IPS DF 6.9 (cell line): ENCODE results near the gene TOM1.

Source experiments
- DNase-seq: peaks from one replicate; pipeline ENCODE4 v3.0.0-alpha.2; 2013; ENCODE audit warnings: low read depth, low spot score
- H3K27ac ChIP-seq: one replicate; pipeline ENCODE4 v1.5.1; 2013; ENCODE audit warnings: low read length, control low read depth
- H3K27me3 ChIP-seq: 2 replicates; pipeline ENCODE4 v1.6.1; 2013; ENCODE audit warnings: mild to moderate bottlenecking, low read length; ENCODE audit not compliant: control insufficient read depth, insufficient read depth
- H3K36me3 ChIP-seq: 2 replicates; pipeline ENCODE4 v1.6.1; 2013; ENCODE audit warnings: low read length; ENCODE audit not compliant: control insufficient read depth, insufficient read depth
- H3K4me1 ChIP-seq: 2 replicates; pipeline ENCODE4 v1.6.1; 2013; ENCODE audit warnings: low read length; ENCODE audit not compliant: control insufficient read depth, insufficient read depth
- H3K4me3 ChIP-seq: 2 replicates; pipeline ENCODE4 v1.5.1; 2013; ENCODE audit warnings: mild to moderate bottlenecking, low read length
- H3K9me3 ChIP-seq: 2 replicates; pipeline ENCODE4 v1.6.1; 2013; ENCODE audit warnings: low read length, inconsistent platforms; ENCODE audit not compliant: control insufficient read depth, insufficient read depth
- WGBS: extraction: QIAGEN DNeasy Blood & Tissue Kit; methylation state at CpG from one replicate; pipeline ENCODE4 v1.1.7; 2013; ENCODE audit warnings: mixed read lengths, missing lambda C conversion rate; ENCODE audit not compliant: insufficient read length, insufficient coverage; 5-methylcytosine and 5-hydroxymethylcytosine counted together

TOM1 gene

DNA sequence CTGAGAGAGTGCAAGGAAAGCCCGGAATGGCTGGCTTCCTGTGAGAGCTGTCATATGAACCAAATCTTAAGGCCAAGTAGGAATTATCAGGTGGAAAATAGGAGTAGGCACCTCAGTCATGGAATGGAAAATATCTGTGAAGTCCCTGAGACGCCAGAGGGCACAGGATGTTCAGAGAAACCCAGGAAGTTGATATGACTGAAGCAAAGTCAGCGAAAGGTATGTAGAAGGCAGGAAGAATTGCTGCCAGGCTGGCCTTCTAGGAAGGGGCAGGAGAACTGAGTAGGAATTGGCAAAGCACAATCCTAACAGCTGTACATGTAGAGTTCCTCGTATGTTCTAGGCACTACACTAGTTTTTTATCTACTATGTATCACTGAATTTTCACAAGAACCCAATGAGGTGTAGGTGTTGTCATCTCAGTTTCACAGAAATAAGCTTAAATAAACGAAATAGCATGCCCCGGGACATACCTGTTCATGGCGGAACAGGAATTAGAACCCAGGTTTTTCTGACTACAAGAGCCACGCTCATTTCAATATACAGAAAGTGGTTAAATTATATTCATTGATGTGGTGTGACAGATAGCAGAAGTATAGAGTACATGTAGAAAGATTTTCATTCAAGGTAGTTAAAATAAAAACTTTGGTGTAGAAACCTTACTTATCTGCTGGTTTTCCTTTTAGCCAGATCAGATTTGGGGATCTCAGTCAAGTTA, 25.4 kb upstream of the TOM1 start:
- WGBS, result no CpG with 5 or more reads among the region's 8 CpGs
- Histone ChIP-seq H3K27ac (no peak overlapping the region), H3K4me3 (no peak overlapping the region), H3K36me3 (peaks cover 13% of the 10 kb centered on the region; the same call in 1 of the 2 replicates), H3K27me3 (no peaks in the 10 kb centered on the region), H3K9me3 (no peaks in the 10 kb centered on the region), H3K4me1 (no peaks in the 10 kb centered on the region)
- DNase-seq, result no peak

DNA sequence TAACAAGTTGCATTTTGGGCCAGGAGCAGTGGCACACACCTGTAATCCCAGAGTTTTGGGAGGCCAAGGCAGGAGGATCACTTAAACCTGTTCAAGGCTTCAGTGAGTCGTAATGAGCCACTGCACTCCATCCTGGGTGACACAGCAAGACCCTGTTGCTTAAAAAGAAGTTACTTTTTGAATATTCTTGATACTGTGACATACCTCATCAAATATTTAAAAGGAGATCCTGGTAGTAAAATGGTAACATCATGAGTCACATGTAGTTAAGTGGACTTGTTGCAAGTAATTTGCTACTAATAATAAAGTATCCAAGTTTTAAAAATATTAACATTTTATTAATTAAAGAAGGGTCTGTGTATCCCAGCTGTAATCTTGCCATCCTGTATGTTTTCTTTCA, 24.1 kb upstream of the TOM1 start:
- H3K4me1 ChIP-seq, result no peaks in the 10 kb centered on the region
- no peak for DNase-seq
- no peak overlapping the region for H3K4me3 ChIP-seq
- peaks cover 10% of the 10 kb centered on the region; the same call in 1 of the 2 replicates for H3K36me3 ChIP-seq
- no CpG with 5 or more reads among the region's 1 CpG for WGBS
- H3K27me3 ChIP-seq, result no peaks in the 10 kb centered on the region
- H3K27ac ChIP-seq, result no peak overlapping the region
- no peaks in the 10 kb centered on the region for H3K9me3 ChIP-seq

DNA sequence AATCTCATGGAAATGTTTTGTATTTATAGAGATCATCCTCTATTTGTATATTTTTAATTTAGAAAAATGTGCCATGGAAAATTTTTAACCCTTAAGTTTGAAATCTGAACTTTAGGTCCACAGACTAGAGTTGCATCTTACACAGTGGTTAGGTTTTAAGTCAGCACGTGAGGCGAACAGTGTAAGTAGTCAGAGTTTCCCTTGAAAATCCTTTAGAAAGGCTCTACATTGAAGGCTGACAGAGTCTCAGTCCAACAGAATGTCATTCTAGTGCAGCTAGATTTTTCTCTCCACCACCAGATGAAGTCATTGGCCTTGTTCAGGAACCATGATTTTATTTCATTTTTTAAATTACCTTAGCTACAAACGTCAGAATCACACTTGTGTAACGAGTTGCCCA, 23.7 kb upstream of the TOM1 start:
- Histone ChIP-seq H3K36me3 (peaks cover 10% of the 10 kb centered on the region; the same call in 1 of the 2 replicates), H3K4me3 (no peak overlapping the region), H3K4me1 (no peaks in the 10 kb centered on the region), H3K27me3 (no peaks in the 10 kb centered on the region), H3K27ac (no peak overlapping the region), H3K9me3 (no peaks in the 10 kb centered on the region)
- no CpG with 5 or more reads among the region's 4 CpGs for WGBS
- no peak for DNase-seq

DNA sequence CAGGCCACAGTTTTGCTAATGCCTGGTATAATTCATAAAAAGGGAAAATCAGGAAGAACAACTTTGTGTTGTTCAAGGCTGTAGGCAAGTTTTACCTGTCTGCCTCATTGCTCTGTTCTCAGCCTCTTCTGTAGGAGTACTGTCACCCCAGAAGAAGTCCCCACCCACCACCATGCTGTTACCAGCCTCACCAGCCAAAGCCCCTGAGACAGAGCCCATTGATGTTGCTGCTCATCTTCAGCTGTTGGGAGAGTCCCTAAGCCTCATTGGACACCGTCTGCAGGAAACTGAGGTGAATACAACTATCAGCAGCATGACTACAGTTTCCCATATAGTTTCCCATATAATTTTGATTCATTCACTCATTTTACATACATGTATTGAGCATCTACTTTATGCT, 11.6 kb upstream of the TOM1 start:
- Histone ChIP-seq H3K4me1 (no peaks in the 10 kb centered on the region), H3K27me3 (no peaks in the 10 kb centered on the region), H3K27ac (no peak overlapping the region), H3K36me3 (peaks cover 11% of the 10 kb centered on the region; the same call in 1 of the 2 replicates), H3K9me3 (no peaks in the 10 kb centered on the region), H3K4me3 (no peak overlapping the region)
- no peak for DNase-seq
- WGBS, result no CpG with 5 or more reads among the region's 1 CpG

DNA sequence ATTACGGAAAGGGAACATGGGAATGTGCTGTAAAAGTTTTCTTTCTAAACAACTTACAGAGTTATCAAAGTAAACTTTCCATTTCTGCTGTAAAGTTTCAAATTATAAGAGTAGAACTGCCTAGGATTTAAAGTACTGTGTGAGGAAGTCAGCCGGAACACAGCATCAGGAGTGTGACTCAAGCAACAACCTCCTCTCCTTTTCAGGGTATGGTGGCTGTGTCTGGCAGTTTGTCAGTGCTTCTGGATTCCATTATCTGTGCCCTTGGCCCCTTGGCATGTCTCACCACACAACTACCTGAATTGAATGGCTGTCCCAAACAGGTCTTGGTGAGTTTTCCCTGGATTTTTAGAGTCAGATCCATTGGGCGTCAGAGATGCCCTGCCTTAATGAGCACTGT, 6.9 kb upstream of the TOM1 start:
- no peaks in the 10 kb centered on the region for H3K27me3 ChIP-seq
- peaks cover 10% of the 10 kb centered on the region for H3K36me3 ChIP-seq
- H3K4me3 ChIP-seq, result no peak overlapping the region
- H3K4me1 ChIP-seq, result no peaks in the 10 kb centered on the region
- DNase-seq, result no peak
- no peak overlapping the region for H3K27ac ChIP-seq
- H3K9me3 ChIP-seq, result no peaks in the 10 kb centered on the region
- no CpG with 5 or more reads among the region's 3 CpGs for WGBS

DNA sequence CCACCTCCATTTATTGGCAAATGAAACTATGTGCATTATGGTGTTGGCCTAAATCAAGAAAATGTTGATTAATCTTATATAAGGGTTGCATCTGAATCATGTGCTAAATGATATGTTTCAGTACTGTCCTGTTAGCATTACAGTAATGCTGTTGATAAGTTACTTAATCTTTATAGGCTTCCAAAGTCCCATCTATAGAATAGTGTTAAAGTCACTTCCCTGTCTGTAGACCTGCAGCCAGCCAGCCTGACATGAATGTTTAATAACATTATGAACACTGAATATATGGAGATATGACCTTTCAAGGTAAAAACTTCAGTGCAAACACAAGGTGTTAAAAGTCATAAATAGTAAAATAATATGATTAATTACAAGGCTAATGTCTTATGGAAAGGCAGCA, 3.6 kb upstream of the TOM1 start:
- Histone ChIP-seq H3K4me3 (no peak overlapping the region), H3K36me3 (peaks cover 7% of the 10 kb centered on the region)
- DNase-seq, result no peak

DNA sequence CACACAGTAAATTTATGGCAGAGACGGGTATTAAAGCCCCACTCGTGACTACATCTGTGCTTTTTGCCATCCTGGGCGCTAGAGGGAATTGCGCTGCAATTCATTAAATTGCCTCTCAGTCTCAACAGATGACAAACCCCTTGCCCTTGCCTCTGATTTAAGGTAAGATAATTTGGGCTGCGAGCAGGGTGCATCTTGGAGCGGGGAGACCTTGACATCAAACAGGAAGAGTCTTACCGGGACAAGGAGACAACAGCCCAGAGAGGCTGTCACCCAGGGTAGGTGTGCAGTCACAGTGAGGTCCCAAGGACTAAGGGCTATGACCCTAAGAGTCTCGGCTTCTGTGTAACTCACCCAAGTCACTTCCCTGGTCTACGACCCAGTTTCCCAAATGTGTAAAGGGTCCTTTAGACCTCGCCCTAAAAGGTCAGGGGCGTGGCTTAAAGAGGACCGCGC, 449 bp upstream of the TOM1 start:
- WGBS, result no CpG with 5 or more reads among the region's 13 CpGs
- Histone ChIP-seq H3K4me1 (no peaks in the 10 kb centered on the region), H3K4me3 (peak overlapping the region; percentile 16; the same call in 1 of the 2 replicates), H3K9me3 (no peaks in the 10 kb centered on the region), H3K27ac (no peak overlapping the region), H3K36me3 (peaks cover under 1% of the 10 kb centered on the region), H3K27me3 (no peaks in the 10 kb centered on the region)
- no peak for DNase-seq

More for the DNA sequence above, 3.6 kb upstream of the TOM1 start:
- Histone ChIP-seq H3K9me3 (no peaks in the 10 kb centered on the region), H3K27ac (no peak overlapping the region), H3K27me3 (no peaks in the 10 kb centered on the region), H3K4me1 (no peaks in the 10 kb centered on the region)

DNA sequence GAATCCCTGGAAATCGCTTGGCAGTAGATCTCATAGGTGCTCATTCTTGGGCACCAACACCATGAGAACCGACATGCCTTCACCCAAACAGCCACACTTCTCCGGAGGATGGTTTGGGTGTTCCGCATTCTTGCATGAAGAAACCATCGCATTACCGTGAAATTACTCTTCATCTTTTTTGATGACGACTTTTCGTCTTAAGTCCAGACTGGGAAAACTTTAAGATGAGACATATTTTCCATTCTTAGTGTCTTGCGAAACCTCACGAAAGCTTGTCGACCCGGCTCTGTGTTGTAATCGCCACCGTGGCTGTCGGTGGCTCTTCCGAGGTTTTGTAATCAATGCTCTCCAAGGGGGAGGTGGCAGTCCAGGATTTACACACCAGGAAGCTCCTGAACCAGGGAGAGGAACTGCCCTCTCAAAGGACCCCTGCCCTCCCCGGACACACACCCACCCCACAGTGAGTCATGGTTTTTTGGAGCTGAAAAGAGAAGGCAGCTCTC, 1.7 kb downstream of the TOM1 start:
- Histone ChIP-seq H3K9me3 (no peaks in the 10 kb centered on the region), H3K27ac (no peak overlapping the region), H3K27me3 (no peaks in the 10 kb centered on the region), H3K36me3 (no peaks in the 10 kb centered on the region), H3K4me1 (no peaks in the 10 kb centered on the region), H3K4me3 (no peak overlapping the region)
- WGBS, result no CpG with 5 or more reads among the region's 17 CpGs
- DNase-seq, result no peak

DNA sequence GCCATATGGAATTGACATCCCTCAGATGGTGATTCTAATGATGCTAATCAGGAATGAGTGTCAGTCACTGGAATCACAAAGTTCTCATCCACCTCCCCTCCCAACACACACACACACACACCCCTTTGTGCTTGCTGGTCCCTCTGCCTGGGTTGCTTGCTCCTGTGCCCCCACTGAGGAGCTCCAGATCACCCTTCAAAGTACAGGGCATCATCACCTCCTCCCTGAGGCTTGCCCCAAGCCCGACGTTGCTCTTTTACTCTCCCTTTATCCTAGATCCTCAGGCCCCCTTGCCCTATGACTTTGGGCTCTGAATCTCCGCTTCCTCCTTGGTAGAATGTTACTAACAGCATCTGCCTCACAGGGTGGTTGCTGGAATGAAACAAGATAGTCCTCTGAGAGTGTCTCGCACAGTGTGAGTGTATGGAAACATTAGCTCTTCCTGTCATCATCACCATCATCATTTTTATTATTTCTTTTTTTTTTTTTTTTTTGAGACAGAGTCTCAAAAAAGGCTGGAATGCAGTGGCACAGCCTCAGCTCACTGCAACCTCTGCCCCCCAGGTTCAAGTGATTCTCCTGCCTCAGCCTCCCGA, 3.4 kb downstream of the TOM1 start:
- Histone ChIP-seq H3K4me3 (no peak overlapping the region), H3K27ac (no peak overlapping the region), H3K36me3 (no peaks in the 10 kb centered on the region), H3K9me3 (no peaks in the 10 kb centered on the region), H3K4me1 (no peaks in the 10 kb centered on the region), H3K27me3 (no peaks in the 10 kb centered on the region)
- no peak for DNase-seq
- no CpG with 5 or more reads among the region's 5 CpGs for WGBS

DNA sequence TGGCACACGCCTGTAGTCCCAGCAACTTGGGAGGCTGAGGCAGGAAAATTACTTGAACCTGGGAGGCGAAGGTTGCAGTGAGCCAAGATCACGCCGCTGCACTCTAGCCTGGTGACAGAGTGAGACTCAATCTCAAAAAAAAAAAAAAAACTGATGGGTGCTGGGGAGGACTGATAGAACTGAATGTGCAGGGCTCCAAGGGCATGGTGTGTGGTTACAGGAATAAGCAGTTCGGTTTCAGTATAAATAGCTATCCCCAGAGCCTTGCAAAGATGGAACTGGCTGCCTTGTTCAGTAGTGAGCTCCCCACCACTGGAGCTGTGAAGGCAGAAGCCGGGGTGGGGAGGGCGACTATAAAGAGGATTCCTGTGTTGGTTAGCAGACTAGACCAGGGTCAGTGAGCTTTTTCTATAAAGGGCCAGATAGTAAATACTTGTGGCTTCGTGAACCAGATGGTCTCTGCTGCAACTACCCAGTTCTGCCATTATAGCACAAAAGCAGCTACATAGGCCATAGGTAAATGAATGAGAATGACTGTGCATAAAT, 5.9 kb downstream of the TOM1 start:
- DNase-seq, result no peak
- no peaks in the 10 kb centered on the region for H3K36me3 ChIP-seq
- no peak overlapping the region for H3K4me3 ChIP-seq
- no CpG with 5 or more reads among the region's 8 CpGs for WGBS
- H3K27me3 ChIP-seq, result no peaks in the 10 kb centered on the region
- no peaks in the 10 kb centered on the region for H3K9me3 ChIP-seq
- H3K4me1 ChIP-seq, result no peaks in the 10 kb centered on the region
- H3K27ac ChIP-seq, result no peak overlapping the region
